MCF 10A (cell line): ENCODE results near the gene WDFY4. TPM values are rescaled to one million over a fixed set of nuclear protein-coding genes. Genes with fewer than 3 reads are reported as not detected.

ENCODE experiments used
- BruUV-seq: library from RNA; stranded (reverse); fragments of 400-500 nt; replicated peaks from 2 replicates; lab custom pipeline; 2021; lab: Mats Ljungman, UMichigan
- CTCF ChIA-PET: fragments of 300-600 bp; sonication (Branson Sonifier 250); formaldehyde crosslinking; extraction: SDS; loops from one replicate; lab custom pipeline; 2021; ENCODE audit warnings: antibody characterized with exemption, inconsistent platforms; lab: Yijun Ruan, JAX
- POLR2A ChIA-PET: fragments of 300-600, 350-650 bp; sonication (Branson Sonifier 250); formaldehyde crosslinking; extraction: SDS; loops from one replicate; lab custom pipeline; 2020; ENCODE audit warnings: antibody characterized with exemption, inconsistent platforms; lab: Yijun Ruan, JAX
- DNase-seq: peaks from one replicate; pipeline ENCODE4 v3.0.0-alpha.2; 2018; ENCODE audit not compliant: unreplicated experiment
- H3K27ac Mint-ChIP-seq: one replicate; pipeline ENCODE4 v1.8.0; 2022; ENCODE audit warnings: mild to moderate bottlenecking, low read depth, mixed read lengths; ENCODE audit not compliant: unreplicated experiment
- H3K27me3 Mint-ChIP-seq: one replicate; pipeline ENCODE4 v1.8.0; 2022; ENCODE audit warnings: mixed read lengths; ENCODE audit not compliant: insufficient read depth, unreplicated experiment
- H3K36me3 Mint-ChIP-seq: one replicate; pipeline ENCODE4 v1.8.0; 2022; ENCODE audit warnings: mild to moderate bottlenecking, moderate library complexity, mixed read lengths; ENCODE audit not compliant: insufficient read depth, unreplicated experiment
- H3K4me1 Mint-ChIP-seq: one replicate; pipeline ENCODE4 v1.8.0; 2022; ENCODE audit warnings: mixed read lengths; ENCODE audit not compliant: insufficient read depth, unreplicated experiment
- H3K4me3 Mint-ChIP-seq: one replicate; pipeline ENCODE4 v1.8.0; 2022; ENCODE audit warnings: mild to moderate bottlenecking, moderate library complexity, mixed read lengths; ENCODE audit not compliant: unreplicated experiment
- H3K9me3 Mint-ChIP-seq: one replicate; pipeline ENCODE4 v1.8.0; 2022; ENCODE audit warnings: mixed read lengths; ENCODE audit not compliant: unreplicated experiment
- CTCF ChIP-seq: fragments of 200-600 bp; IDR thresholded peaks from one replicate; pipeline ENCODE4 v1.8.0; 2022; ENCODE audit warnings: antibody characterized with exemption, mild to moderate bottlenecking; ENCODE audit not compliant: unreplicated experiment
- intact Hi-C: fragments of 100-400 bp; cut with micrococcal nuclease; formaldehyde crosslinking; loops from 2 replicates; pipeline ENCODE4 v1.14.1; 2022
- total RNA-seq: library from RNA; stranded (reverse); gene quantifications from 2 replicates; pipeline ENCODE4 v1.2.3, GENCODE V29; 2022

Gene WDFY4
- total RNA-seq, 1 experiment from 2014 or later: not detected

GRCh38 chr10:48681740-48682139 is 2.9 kb upstream of the WDFY4 start:
- Mint-ChIP-seq H3K27me3 (peaks cover 31% of the 10 kb centered on the region), H3K4me3 (no peak overlapping the region), H3K4me1 (no peaks in the 10 kb centered on the region), H3K27ac (no peak overlapping the region), H3K36me3 (no peaks in the 10 kb centered on the region), H3K9me3 (peaks cover 14% of the 10 kb centered on the region)
- BruUV-seq: no TSS peak
- ChIA-PET CTCF (interaction anchor here (0.6 kb wide), 1 partner anchor 203 kb away, joined by 3 read pairs; no protein-coding TSS in a partner anchor), POLR2A (no interaction called here)
- intact Hi-C loops: no loop called here
- no peak for TF ChIP-seq CTCF
- no peak for DNase-seq

GRCh38 chr10:48682265-48682664 is 2.4 kb upstream of the WDFY4 start:
- POLR2A ChIA-PET: no interaction called here
- H3K4me3 Mint-ChIP-seq: no peak overlapping the region
- CTCF ChIA-PET: no interaction called here
- no TSS peak for BruUV-seq
- no peaks in the 10 kb centered on the region for H3K4me1 Mint-ChIP-seq
- H3K36me3 Mint-ChIP-seq: no peaks in the 10 kb centered on the region
- peaks cover 10% of the 10 kb centered on the region for H3K9me3 Mint-ChIP-seq
- H3K27me3 Mint-ChIP-seq: peaks cover 31% of the 10 kb centered on the region
- intact Hi-C loops: no loop called here
- no peak for DNase-seq
- no peak for TF ChIP-seq CTCF
- H3K27ac Mint-ChIP-seq: no peak overlapping the region

GRCh38 chr10:48683424-48683823 is 1.2 kb upstream of the WDFY4 start:
- Mint-ChIP-seq H3K9me3 (no peaks in the 10 kb centered on the region), H3K27ac (no peak overlapping the region), H3K4me3 (no peak overlapping the region), H3K4me1 (no peaks in the 10 kb centered on the region), H3K27me3 (peaks cover 31% of the 10 kb centered on the region), H3K36me3 (no peaks in the 10 kb centered on the region)
- POLR2A ChIA-PET: no interaction called here
- intact Hi-C loops: no loop called here
- no peak for TF ChIP-seq CTCF
- DNase-seq: no peak
- BruUV-seq: no TSS peak
- CTCF ChIA-PET: interaction anchor here (1.7 kb wide), 1 partner anchor 27 kb away, joined by 6 read pairs; no protein-coding TSS in a partner anchor

- intact Hi-C loops: no loop called here
- no peak for DNase-seq
- Mint-ChIP-seq H3K27me3 (peaks cover 31% of the 10 kb centered on the region), H3K4me1 (no peaks in the 10 kb centered on the region), H3K9me3 (no peaks in the 10 kb centered on the region), H3K4me3 (no peak overlapping the region), H3K27ac (no peak overlapping the region), H3K36me3 (no peaks in the 10 kb centered on the region)
- no TSS peak for BruUV-seq
- POLR2A ChIA-PET: no interaction called here
- TF ChIP-seq CTCF: no peak
- CTCF ChIA-PET: interaction anchor here (0.9 to 1.7 kb wide), 2 partner anchors 28 to 43 kb away, joined by 3 to 6 read pairs; no protein-coding TSS in a partner anchor
Measured at GRCh38 chr10:48683868-48684267, 805 bp upstream of the WDFY4 start.
